CD8-positive, alpha-beta memory T cell (primary cell): ENCODE measurements around the gene BRMS1L. TPM values are rescaled to one million over a fixed set of nuclear protein-coding genes. Genes with fewer than 3 reads are reported as not detected.
"Not testable (repeated sequence)": the region's sequence is repeated elsewhere in the genome, so short reads cannot be mapped to it uniquely, and the experiment has no call there.

Experiments
- CTCF ChIA-PET: fragments of 350-600 bp; sonication (Branson Sonifier 250); formaldehyde crosslinking; loops from one replicate; lab custom pipeline; 2021; ENCODE audit warnings: antibody characterized with exemption; lab: Charles Lee
- POLR2A ChIA-PET: fragments of 350-600 bp; sonication (Branson Sonifier 250); formaldehyde crosslinking; loops from one replicate; lab custom pipeline; 2021; ENCODE audit warnings: antibody characterized with exemption; lab: Charles Lee
- DNase-seq, 5 donors: peaks; one replicate each; pipeline versions ENCODE4 v3.0.0 to v3.0.0-alpha.2; 2020 to 2022; ENCODE audit warnings: mixed read lengths in 1 of 5
- H3K27ac ChIP-seq: one replicate; pipeline ENCODE4 v1.7.0; 2013; ENCODE audit warnings: low read depth, mild to moderate bottlenecking, low read length, moderate library complexity
- H3K27me3 ChIP-seq: 2 replicates; pipeline ENCODE4 v1.7.0; 2013; ENCODE audit warnings: low read length, mild to moderate bottlenecking; ENCODE audit not compliant: insufficient read depth, poor library complexity, severe bottlenecking
- H3K36me3 ChIP-seq: 2 replicates; pipeline ENCODE4 v1.7.0; 2013; ENCODE audit warnings: mild to moderate bottlenecking, low read length, moderate library complexity; ENCODE audit not compliant: insufficient read depth
- H3K4me1 ChIP-seq: 2 replicates; pipeline ENCODE4 v1.7.0; 2013; ENCODE audit warnings: mild to moderate bottlenecking, low read length, moderate library complexity; ENCODE audit not compliant: insufficient read depth
- H3K4me3 ChIP-seq: 2 replicates; pipeline ENCODE4 v1.7.0; 2013; ENCODE audit warnings: mild to moderate bottlenecking, low read length
- H3K9me3 ChIP-seq: 2 replicates; pipeline ENCODE4 v1.7.0; 2013; ENCODE audit warnings: mild to moderate bottlenecking, low read length
- H3K27ac Mint-ChIP-seq, 8 donors: one replicate each; pipeline ENCODE4 v1.8.0; 2020 to 2021; ENCODE audit warnings: mixed read lengths in 8 of 8, mild to moderate bottlenecking in 6 of 8, inconsistent platforms in 3 of 8, moderate library complexity in 3 of 8
- H3K27me3 Mint-ChIP-seq, 2 donors: one replicate each; pipeline ENCODE4 v1.8.0; 2020 to 2021; ENCODE audit warnings: mixed read lengths in 2 of 2, mild to moderate bottlenecking in 1 of 2, moderate library complexity in 1 of 2
- H3K36me3 Mint-ChIP-seq, 3 donors: one replicate each; pipeline ENCODE4 v1.8.0; 2020 to 2021; ENCODE audit warnings: mixed read lengths in 3 of 3, inconsistent platforms in 1 of 3, mild to moderate bottlenecking in 1 of 3
- H3K4me1 Mint-ChIP-seq, 3 donors: one replicate each; pipeline ENCODE4 v1.8.0; 2020 to 2021; ENCODE audit warnings: mixed read lengths in 3 of 3, inconsistent platforms in 1 of 3, mild to moderate bottlenecking in 1 of 3
- H3K4me3 Mint-ChIP-seq, 7 donors: one replicate each; pipeline ENCODE4 v1.8.0; 2020 to 2021; ENCODE audit warnings: mixed read lengths in 7 of 7, mild to moderate bottlenecking in 6 of 7, moderate library complexity in 4 of 7, inconsistent platforms in 2 of 7
- H3K9me3 Mint-ChIP-seq, 5 donors: one replicate each; pipeline ENCODE4 v1.8.0; 2020 to 2022; ENCODE audit warnings: mixed read lengths in 5 of 5, mild to moderate bottlenecking in 3 of 5, moderate library complexity in 2 of 5, inconsistent platforms in 1 of 5
- polyA plus RNA-seq: library from polyadenylated mRNA; unstranded; fragments of 300-500 nt; fragmentation: Illumina TruSeq; gene quantifications from one replicate; pipeline ENCODE4 v1.2.3, GENCODE V29; 2021
- total RNA-seq, 2 experiments: library from RNA; stranded (reverse); gene quantifications; one replicate each; pipeline ENCODE4 v1.2.3, GENCODE V29; 2021

BRMS1L gene
- total and polyA plus RNA-seq, 3 experiments from 2014 or later, result 4.0 to 10.0 (median 7.9) TPM

DNA sequence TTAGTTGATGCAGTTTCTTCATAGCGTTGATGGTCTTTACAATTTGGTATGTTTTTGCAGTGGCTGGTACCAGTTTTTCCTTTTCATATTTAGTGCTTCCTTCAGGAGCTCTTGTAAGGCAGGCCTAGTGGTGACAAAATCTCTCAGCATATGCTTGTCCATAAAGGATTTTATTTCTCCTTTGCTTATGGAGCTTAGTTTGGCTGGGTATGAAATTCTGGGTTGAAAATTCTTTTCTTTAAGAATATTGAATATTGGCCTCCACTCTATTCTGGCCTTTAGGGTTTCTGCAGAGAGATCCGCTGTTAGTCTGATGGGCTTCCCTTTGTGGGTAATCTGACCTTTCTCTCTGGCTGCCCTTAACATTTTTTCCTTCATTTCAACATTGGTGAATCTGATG is 16.1 kb downstream of the BRMS1L start:
- CTCF ChIA-PET, H3K27me3 ChIP-seq, H3K27ac Mint-ChIP-seq, H3K27ac ChIP-seq, H3K4me1 Mint-ChIP-seq, H3K9me3 ChIP-seq, H3K36me3 ChIP-seq, DNase-seq, H3K4me3 ChIP-seq, H3K4me1 ChIP-seq, H3K4me3 Mint-ChIP-seq, POLR2A ChIA-PET, H3K27me3 Mint-ChIP-seq: not testable (repeated sequence)
- peaks cover 19 to 37% (median 24%) of the 10 kb centered on the region in 5 donors for H3K9me3 Mint-ChIP-seq
- peaks cover 57 to 89% (median 87%) of the 10 kb centered on the region in 3 donors for H3K36me3 Mint-ChIP-seq

DNA sequence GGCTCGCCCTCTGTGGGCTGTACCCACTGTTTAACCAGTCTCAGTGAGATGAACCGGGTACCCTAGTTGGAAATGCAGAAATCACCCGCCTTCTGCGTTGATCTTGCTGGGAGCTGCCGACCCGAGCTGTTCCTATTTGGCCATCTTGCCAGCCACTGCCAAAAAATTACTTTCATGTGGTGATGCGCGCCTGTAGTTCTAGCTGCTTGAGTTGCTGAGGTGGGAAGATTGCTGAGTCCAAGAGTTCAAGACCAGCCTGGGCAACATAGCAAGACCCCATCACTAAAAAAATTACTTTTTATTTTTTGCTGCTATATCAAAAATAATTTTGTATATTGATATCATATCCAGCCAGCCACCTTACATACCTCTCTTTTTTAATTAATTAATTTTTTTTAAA is 18.4 kb downstream of the BRMS1L start:
- Mint-ChIP-seq H3K9me3 (peaks cover 19 to 33% (median 23%) of the 10 kb centered on the region in 5 donors), H3K4me3 (no peak overlapping the region), H3K4me1 (peaks cover 4 to 12% (median 4%) of the 10 kb centered on the region in 3 donors), H3K27ac (no peak overlapping the region), H3K27me3 (no peaks in the 10 kb centered on the region), H3K36me3 (peaks cover 56 to 85% (median 80%) of the 10 kb centered on the region in 3 donors)
- no peak overlapping the region for H3K4me3 ChIP-seq
- no peaks in the 10 kb centered on the region for H3K9me3 ChIP-seq
- DNase-seq, result no peak
- ChIA-PET POLR2A (no interaction called here), CTCF (no interaction called here)
- H3K4me1 ChIP-seq, result no peaks in the 10 kb centered on the region
- no peak overlapping the region for H3K27ac ChIP-seq
- no peaks in the 10 kb centered on the region for H3K36me3 ChIP-seq
- no peaks in the 10 kb centered on the region for H3K27me3 ChIP-seq

- DNase-seq, result no peak
- Histone ChIP-seq H3K36me3 (no peaks in the 10 kb centered on the region), H3K9me3 (no peaks in the 10 kb centered on the region), H3K4me3 (no peak overlapping the region), H3K27me3 (no peaks in the 10 kb centered on the region), H3K4me1 (no peaks in the 10 kb centered on the region), H3K27ac (no peak overlapping the region)
- ChIA-PET POLR2A (no interaction called here), CTCF (no interaction called here)
- Mint-ChIP-seq H3K27ac (no peak overlapping the region), H3K27me3 (no peaks in the 10 kb centered on the region), H3K36me3 (peaks cover 38 to 80% (median 74%) of the 10 kb centered on the region in 3 donors), H3K4me1 (peaks cover 4 to 12% (median 4%) of the 10 kb centered on the region in 3 donors), H3K9me3 (peaks cover 3 to 9% (median 7%) of the 10 kb centered on the region in 5 donors), H3K4me3 (no peak overlapping the region)
These were observed 21.5 kb downstream of the BRMS1L start for GRCh38 chr14:35847636-35848035.

GRCh38 chr14:35849122-35849521 is 23.0 kb downstream of the BRMS1L start:
- H3K4me3 ChIP-seq, result no peak overlapping the region
- no peak overlapping the region for H3K27ac Mint-ChIP-seq
- H3K4me1 Mint-ChIP-seq, result peaks cover 4 to 12% (median 4%) of the 10 kb centered on the region in 3 donors
- H3K27me3 ChIP-seq, result no peaks in the 10 kb centered on the region
- DNase-seq, result no peak
- CTCF ChIA-PET, result no interaction called here
- H3K27ac ChIP-seq, result no peak overlapping the region
- no peaks in the 10 kb centered on the region for H3K9me3 ChIP-seq
- no peaks in the 10 kb centered on the region for H3K4me1 ChIP-seq
- no peaks in the 10 kb centered on the region for H3K36me3 ChIP-seq
- peaks cover 0 to 2% (median 0%) of the 10 kb centered on the region in 5 donors for H3K9me3 Mint-ChIP-seq
- POLR2A ChIA-PET, result no interaction called here
- no peaks in the 10 kb centered on the region for H3K27me3 Mint-ChIP-seq
- H3K4me3 Mint-ChIP-seq, result no peak overlapping the region
- peaks cover 26 to 65% (median 62%) of the 10 kb centered on the region in 3 donors for H3K36me3 Mint-ChIP-seq

DNA sequence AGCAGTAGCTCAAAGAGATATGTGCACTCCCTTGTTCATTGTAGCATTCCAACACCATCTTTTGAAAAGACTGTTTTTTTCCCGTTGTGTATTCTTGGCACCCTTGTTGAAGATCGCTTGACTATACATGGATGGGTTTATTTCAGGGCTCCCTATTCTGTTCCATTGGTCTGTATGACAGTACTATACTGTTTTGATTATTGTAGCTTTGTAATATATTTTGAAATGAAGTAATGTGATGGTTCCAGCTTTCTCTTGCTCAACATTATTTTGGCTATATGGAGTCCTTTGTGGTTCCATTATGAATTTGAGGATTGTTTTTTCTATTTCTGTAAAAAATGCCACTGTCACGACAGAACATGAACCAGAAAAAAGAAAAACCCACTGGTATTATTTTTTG is 25.7 kb downstream of the BRMS1L start:
- Mint-ChIP-seq H3K27ac (no peak overlapping the region), H3K4me3 (no peak overlapping the region), H3K27me3 (no peaks in the 10 kb centered on the region), H3K4me1 (peaks cover 0 to 5% (median 2%) of the 10 kb centered on the region in 3 donors), H3K36me3 (peaks cover 19 to 48% (median 43%) of the 10 kb centered on the region in 3 donors), H3K9me3 (peaks cover 0 to 2% (median 0%) of the 10 kb centered on the region in 5 donors)
- ChIA-PET CTCF (no interaction called here), POLR2A (no interaction called here)
- H3K4me1 ChIP-seq, result no peaks in the 10 kb centered on the region
- H3K4me3 ChIP-seq, result no peak overlapping the region
- H3K27ac ChIP-seq, result no peak overlapping the region
- no peaks in the 10 kb centered on the region for H3K9me3 ChIP-seq
- no peaks in the 10 kb centered on the region for H3K36me3 ChIP-seq
- no peak for DNase-seq
- no peaks in the 10 kb centered on the region for H3K27me3 ChIP-seq

- Mint-ChIP-seq H3K36me3 (peaks cover 19 to 48% (median 38%) of the 10 kb centered on the region in 3 donors), H3K27ac (no peak overlapping the region), H3K4me1 (peaks cover 0 to 5% (median 2%) of the 10 kb centered on the region in 3 donors), H3K4me3 (no peak overlapping the region), H3K9me3 (peaks cover 0 to 2% (median 0%) of the 10 kb centered on the region in 5 donors), H3K27me3 (no peaks in the 10 kb centered on the region)
- no peaks in the 10 kb centered on the region for H3K27me3 ChIP-seq
- no peaks in the 10 kb centered on the region for H3K9me3 ChIP-seq
- DNase-seq, result no peak
- no peak overlapping the region for H3K27ac ChIP-seq
- no peak overlapping the region for H3K4me3 ChIP-seq
- H3K36me3 ChIP-seq, result no peaks in the 10 kb centered on the region
- no peaks in the 10 kb centered on the region for H3K4me1 ChIP-seq
- CTCF ChIA-PET, result interaction anchor here (1.1 kb wide), 1 partner anchor 30 kb away, joined by 3 read pairs; no protein-coding TSS in a partner anchor
- POLR2A ChIA-PET, result no interaction called here
These were observed 27.1 kb downstream of the BRMS1L start for GRCh38 chr14:35853225-35853624.

GRCh38 chr14:35854696-35855270 is 28.6 kb downstream of the BRMS1L start:
- Histone ChIP-seq H3K27ac (no peak overlapping the region), H3K4me3 (no peak overlapping the region), H3K27me3 (no peaks in the 10 kb centered on the region), H3K4me1 (no peaks in the 10 kb centered on the region), H3K9me3 (no peaks in the 10 kb centered on the region), H3K36me3 (no peaks in the 10 kb centered on the region)
- Mint-ChIP-seq H3K27ac (no peak overlapping the region), H3K4me3 (peak overlapping the region in 1 of 7 donors; percentile 23), H3K9me3 (peaks cover 0 to 2% (median 0%) of the 10 kb centered on the region in 5 donors), H3K36me3 (peaks cover 20 to 48% (median 27%) of the 10 kb centered on the region in 3 donors), H3K4me1 (peaks cover 0 to 2% (median 0%) of the 10 kb centered on the region in 3 donors), H3K27me3 (no peaks in the 10 kb centered on the region)
- DNase-seq, result no peak
- ChIA-PET POLR2A (no interaction called here), CTCF (no interaction called here)

- Mint-ChIP-seq H3K27me3 (no peaks in the 10 kb centered on the region), H3K36me3 (peaks cover 19 to 43% (median 22%) of the 10 kb centered on the region in 3 donors), H3K4me1 (peaks cover 0 to 2% (median 0%) of the 10 kb centered on the region in 3 donors), H3K27ac (no peak overlapping the region), H3K9me3 (peaks cover 0 to 2% (median 0%) of the 10 kb centered on the region in 5 donors), H3K4me3 (no peak overlapping the region)
- DNase-seq, result no peak
- no peaks in the 10 kb centered on the region for H3K9me3 ChIP-seq
- CTCF ChIA-PET, result no interaction called here
- H3K27ac ChIP-seq, result no peak overlapping the region
- no peaks in the 10 kb centered on the region for H3K4me1 ChIP-seq
- POLR2A ChIA-PET, result no interaction called here
- H3K27me3 ChIP-seq, result no peaks in the 10 kb centered on the region
- no peak overlapping the region for H3K4me3 ChIP-seq
- H3K36me3 ChIP-seq, result no peaks in the 10 kb centered on the region
These were observed 29.8 kb downstream of the BRMS1L start for GRCh38 chr14:35855876-35856481.
